B cell (primary cell): ENCODE measurements around the gene BAZ2B. TPM values are rescaled to one million over a fixed set of nuclear protein-coding genes. Genes with fewer than 3 reads are reported as not detected.

ENCODE experiments used
- ATAC-seq: fragments of 200-7000 bp; cut with Tn5 transposase; one replicate; pipeline ENCODE4 v1.10.0; 2021; ENCODE audit warnings: low read depth, mild to moderate bottlenecking, moderate number of reproducible peaks, moderate library complexity
- CTCF ChIA-PET: fragments of 350-600 bp; sonication (Branson Sonifier 250); formaldehyde crosslinking; loops from one replicate; lab custom pipeline; 2021; ENCODE audit warnings: antibody characterized with exemption, inconsistent platforms; lab: Charles Lee
- POLR2A ChIA-PET: fragments of 350-600 bp; sonication (Branson Sonifier 250); formaldehyde crosslinking; loops from one replicate; lab custom pipeline; 2021; ENCODE audit warnings: antibody characterized with exemption; lab: Charles Lee
- DNase-seq: peaks from one replicate; pipeline ENCODE4 v3.0.0; 2013
- H2AFZ ChIP-seq: 2 replicates; pipeline ENCODE4 v1.6.1; 2012; ENCODE audit warnings: mild to moderate bottlenecking, low read depth, low read length; ENCODE audit not compliant: insufficient read depth, poor library complexity, severe bottlenecking
- H3K27ac ChIP-seq, 2 donors: 1 replicate in 1 of 2; 2 replicates in 1 of 2; pipeline ENCODE4 v1.5.1; 2012 to 2013; ENCODE audit warnings: low read length in 2 of 2, mild to moderate bottlenecking in 2 of 2, moderate library complexity in 1 of 2
- H3K27me3 ChIP-seq, 4 experiments: fragments of 200-600 bp in 1 of 4; sonication (generic) in 1 of 4; replicated peaks in 1 of 4; 1 replicate in 2 of 4; 2 replicates in 2 of 4; pipeline versions ENCODE4 v1.6.1 to v1.7.0; 2013 to 2016; ENCODE audit warnings: low read length in 3 of 4, mild to moderate bottlenecking in 2 of 4, mixed read lengths in 1 of 4, moderate library complexity in 1 of 4; ENCODE audit not compliant: insufficient read depth in 4 of 4, control insufficient read depth in 3 of 4; ENCODE audit errors: control extremely low read depth in 1 of 4
- H3K36me3 ChIP-seq, 2 experiments: replicated peaks in 1 of 2; 1 replicate in 1 of 2; 2 replicates in 1 of 2; pipeline versions ENCODE4 v1.6.1 to v1.7.1; 2013; ENCODE audit warnings: low read length in 1 of 2; ENCODE audit not compliant: insufficient read depth in 2 of 2, control insufficient read depth in 1 of 2; ENCODE audit errors: control extremely low read depth in 1 of 2, extremely low read depth in 1 of 2
- H3K4me1 ChIP-seq, 2 donors: fragments of 200-600 bp in 1 of 2; sonication (generic) in 1 of 2; 1 replicate in 1 of 2; 2 replicates in 1 of 2; pipeline versions ENCODE4 v1.5.1 to v1.6.1; 2013 to 2017; ENCODE audit warnings: low read length in 2 of 2; ENCODE audit not compliant: control insufficient read depth in 2 of 2, insufficient read depth in 2 of 2
- H3K4me2 ChIP-seq: replicated peaks from 2 replicates; pipeline ENCODE3; 2012; ENCODE audit warnings: mild to moderate bottlenecking, low read depth, low read length; ENCODE audit not compliant: poor library complexity, severe bottlenecking
- H3K4me3 ChIP-seq, 5 experiments: fragments of 200-600 bp in 1 of 5; sonication (generic) in 1 of 5; 1 replicate in 3 of 5; 2 replicates in 2 of 5; pipeline versions ENCODE4 v1.5.1 to v1.7.0; 2011 to 2016; ENCODE audit warnings: low read length in 4 of 5, mild to moderate bottlenecking in 4 of 5, low read depth in 2 of 5, control low read depth in 1 of 5, moderate library complexity in 1 of 5; ENCODE audit not compliant: insufficient read depth in 1 of 5; ENCODE audit errors: control extremely low read depth in 1 of 5, extremely low read depth in 1 of 5
- H3K79me2 ChIP-seq: fragments of 200-600 bp; sonication (generic); one replicate; pipeline ENCODE4 v1.6.0; 2016; ENCODE audit warnings: low read length; ENCODE audit not compliant: control insufficient read depth, insufficient read depth
- H3K9ac ChIP-seq: fragments of 200-600 bp; sonication (generic); 2 replicates; pipeline ENCODE4 v1.6.1; 2017; ENCODE audit warnings: mild to moderate bottlenecking, low read length, moderate library complexity
- H3K9me3 ChIP-seq, 3 donors: one replicate each; pipeline versions ENCODE4 v1.6.1 to v1.7.1; 2013; ENCODE audit warnings: low read length in 2 of 3; ENCODE audit not compliant: control insufficient read depth in 2 of 3, insufficient read depth in 1 of 3; ENCODE audit errors: control extremely low read depth in 1 of 3
- H4K20me1 ChIP-seq: 2 replicates; pipeline ENCODE4 v1.6.0; 2012; ENCODE audit warnings: mild to moderate bottlenecking, low read length; ENCODE audit not compliant: insufficient read depth, control insufficient read depth, poor library complexity, severe bottlenecking
- H3K27ac Mint-ChIP-seq: one replicate; pipeline ENCODE4 v1.8.0; 2021; ENCODE audit warnings: mixed read lengths
- H3K27me3 Mint-ChIP-seq: one replicate; pipeline ENCODE4 v1.8.0; 2021; ENCODE audit warnings: mixed read lengths
- H3K4me1 Mint-ChIP-seq: one replicate; pipeline ENCODE4 v1.8.0; 2021; ENCODE audit warnings: mixed read lengths
- H3K4me3 Mint-ChIP-seq: one replicate; pipeline ENCODE4 v1.8.0; 2021; ENCODE audit warnings: mixed read lengths
- H3K9me3 Mint-ChIP-seq: one replicate; pipeline ENCODE4 v1.8.0; 2022; ENCODE audit warnings: mixed read lengths; ENCODE audit not compliant: insufficient read depth
- CTCF ChIP-seq: fragments of 200-600 bp; IDR thresholded peaks from one replicate; pipeline ENCODE4 v1.8.0; 2022; ENCODE audit warnings: antibody characterized with exemption, mild to moderate bottlenecking
- EZH2 ChIP-seq: IDR thresholded peaks from 2 replicates; pipeline ENCODE4 v1.6.1; 2012; ENCODE audit warnings: borderline replicate concordance, low read depth, mild to moderate bottlenecking, moderate library complexity, low read length; ENCODE audit not compliant: insufficient read depth, poor library complexity, severe bottlenecking
- WGBS: methylation state at CpG from one replicate; pipeline ENCODE4 v1.1.5; 2013; ENCODE audit warnings: missing lambda C conversion rate; ENCODE audit not compliant: insufficient coverage; 5-methylcytosine and 5-hydroxymethylcytosine counted together
- intact Hi-C: fragments of 100-400 bp; cut with micrococcal nuclease; formaldehyde crosslinking; loops from one replicate; pipeline ENCODE4 v1.10.0; 2022
- polyA plus RNA-seq: library from polyadenylated mRNA; depleted of rRNA; stranded (reverse); fragments of >200 nt; gene quantifications from 2 replicates; pipeline ENCODE4 v1.2.3, GENCODE V29; 2012
- total RNA-seq, 2 donors: library from RNA; stranded (reverse); fragments of 120-200 nt in 1 of 2; gene quantifications; 1 replicate in 1 of 2; 2 replicates in 1 of 2; pipeline versions ENCODE4 v1.2.3 to v1.2.4, GENCODE V29; 2013 to 2022

BAZ2B gene
- total and polyA plus RNA-seq, 2 donors (not counting 1 experiment from before 2014, with no cell fraction given): 8.6 to 42.3 TPM

- Mint-ChIP-seq H3K4me1 (peaks cover 11% of the 10 kb centered on the region), H3K27me3 (no peaks in the 10 kb centered on the region), H3K4me3 (no peak overlapping the region), H3K9me3 (no peaks in the 10 kb centered on the region), H3K27ac (no peak overlapping the region)
- Histone ChIP-seq H4K20me1 (no peaks in the 10 kb centered on the region), H3K9me3 (peaks cover 0 to 9% (median 0%) of the 10 kb centered on the region in 3 donors), H3K27ac (no peak overlapping the region), H3K4me2 (no peak overlapping the region), H2AFZ (no peak overlapping the region), H3K4me3 (no peak overlapping the region), H3K4me1 (no peaks in the 10 kb centered on the region), H3K36me3 (peaks cover 0 to 3% of the 10 kb centered on the region in 2 experiments), H3K79me2 (peaks cover 9% of the 10 kb centered on the region), H3K27me3 (no peaks in the 10 kb centered on the region), H3K9ac (no peak overlapping the region)
- TF ChIP-seq EZH2 (no peak), CTCF (no peak)
- no CpG with 5 or more reads among the region's 2 CpGs for WGBS
- ChIA-PET POLR2A (no interaction called here), CTCF (no interaction called here)
- no peak for DNase-seq
- intact Hi-C loops: no loop called here
- ATAC-seq: no peak
Observed at GRCh38 chr2:159468257-159468656, 148.1 kb downstream of the BAZ2B start.

- H3K4me1 ChIP-seq: no peaks in the 10 kb centered on the region
- H3K27ac Mint-ChIP-seq: no peak overlapping the region
- H3K4me2 ChIP-seq: no peak overlapping the region
- peaks cover 7% of the 10 kb centered on the region for H3K79me2 ChIP-seq
- no peak for DNase-seq
- no peaks in the 10 kb centered on the region for H3K9me3 Mint-ChIP-seq
- POLR2A ChIA-PET: no interaction called here
- H3K4me1 Mint-ChIP-seq: peaks cover 8% of the 10 kb centered on the region
- H3K36me3 ChIP-seq: peaks cover 0 to 3% of the 10 kb centered on the region in 2 experiments
- no peak overlapping the region for H3K9ac ChIP-seq
- no peaks in the 10 kb centered on the region for H4K20me1 ChIP-seq
- 100% methylated on average over 4 of the region's 7 CpGs for WGBS
- intact Hi-C loops: no loop called here
- no peaks in the 10 kb centered on the region for H3K27me3 ChIP-seq
- no peak overlapping the region for H3K4me3 ChIP-seq
- CTCF ChIA-PET: interaction anchor here (0.6 kb wide), 1 partner anchor 131 kb away, joined by 6 read pairs; no protein-coding TSS in a partner anchor
- no peak overlapping the region for H3K4me3 Mint-ChIP-seq
- H2AFZ ChIP-seq: no peak overlapping the region
- no peak overlapping the region for H3K27ac ChIP-seq
- H3K9me3 ChIP-seq: no peaks in the 10 kb centered on the region
- ATAC-seq: no peak
- no peaks in the 10 kb centered on the region for H3K27me3 Mint-ChIP-seq
- TF ChIP-seq EZH2 (no peak), CTCF (no peak)
Observed at GRCh38 chr2:159462961-159463360, 153.4 kb downstream of the BAZ2B start.
